MM.1S (cell line): ENCODE measurements around the gene CCDC148.

Experiments used
- CTCF ChIP-seq: fragments of 300-600 bp; sonication (generic); IDR thresholded peaks from 2 replicates; pipeline ENCODE4 v1.5.1; 2016; ENCODE audit warnings: antibody characterized with exemption, low read length, mixed read lengths
- EZH2phosphoT487 ChIP-seq: fragments of 300-600 bp; sonication (generic); IDR thresholded peaks from 2 replicates; pipeline ENCODE4 v1.6.1; 2018; ENCODE audit warnings: antibody characterized with exemption, low read length

- peak; percentile 65 for TF ChIP-seq CTCF
- TF ChIP-seq EZH2phosphoT487: no peak
Observed at GRCh38 chr2:158464426-158465281, 8.1 kb upstream of the CCDC148 start.
